ENCODE measurements around the gene ANO8.

ANO8 gene

GRCh38 chr19:17352608-17353280, 18.1 kb upstream of the ANO8 start:
- DNase-seq (ENCODE audit: low spot score): no peak
- no peak for TF ChIP-seq CTCF (IDR thresholded peaks at IDR 0.05; ENCODE audit: extremely low read depth, missing control alignments)

- no peak for TF ChIP-seq CTCF (IDR thresholded peaks at IDR 0.05; ENCODE audit: extremely low read depth, missing control alignments)
- no peak for DNase-seq (ENCODE audit: low spot score)
Measured at GRCh38 chr19:17351815-17352435, 17.3 kb upstream of the ANO8 start.

- DNase-seq (ENCODE audit: low spot score): no peak
- TF ChIP-seq CTCF (IDR thresholded peaks at IDR 0.05; ENCODE audit: extremely low read depth, missing control alignments): no peak
Measured at GRCh38 chr19:17348700-17349099, 14.0 kb upstream of the ANO8 start.

GRCh38 chr19:17347877-17348276, 13.2 kb upstream of the ANO8 start:
- DNase-seq (ENCODE audit: low spot score): no peak
- TF ChIP-seq CTCF (IDR thresholded peaks at IDR 0.05; ENCODE audit: extremely low read depth, missing control alignments): no peak

- no peak for TF ChIP-seq CTCF (IDR thresholded peaks at IDR 0.05; ENCODE audit: extremely low read depth, missing control alignments)
- no peak for DNase-seq (ENCODE audit: low spot score)
Measured at GRCh38 chr19:17347361-17347760, 12.7 kb upstream of the ANO8 start.

- peak; percentile 88 for DNase-seq (ENCODE audit: low spot score)
Measured at GRCh38 chr19:17346109-17346671, 11.5 kb upstream of the ANO8 start.

More at GRCh38 chr19:17346109-17346671, 11.5 kb upstream of the ANO8 start:
- peak; percentile 97 for TF ChIP-seq CTCF (IDR thresholded peaks at IDR 0.05; ENCODE audit: extremely low read depth, missing control alignments)

Data from GM20000 (cell line).